ENCODE data around the gene SPATA22.

Gene SPATA22

DNA sequence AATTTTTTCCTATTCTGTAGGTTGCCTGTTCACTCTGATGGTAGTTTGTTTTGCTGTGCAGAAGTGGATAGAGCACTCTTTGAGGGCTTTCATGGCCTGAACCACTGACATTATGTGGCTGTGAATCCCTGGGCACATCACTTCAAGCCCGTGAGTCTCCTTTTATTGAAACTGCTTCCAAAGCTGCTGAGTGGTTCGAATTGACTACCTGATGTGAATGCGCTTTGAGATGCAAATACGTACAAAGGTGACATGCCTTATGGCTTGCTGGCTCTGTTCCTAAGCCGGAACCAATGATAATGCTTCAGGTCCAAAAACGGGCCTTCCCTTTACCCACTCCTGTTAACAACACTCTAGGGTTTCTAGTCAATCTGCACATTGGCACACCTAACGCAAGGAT, 38.5 kb upstream of the SPATA22 start:
- TF ChIP-seq, protein P1, sequence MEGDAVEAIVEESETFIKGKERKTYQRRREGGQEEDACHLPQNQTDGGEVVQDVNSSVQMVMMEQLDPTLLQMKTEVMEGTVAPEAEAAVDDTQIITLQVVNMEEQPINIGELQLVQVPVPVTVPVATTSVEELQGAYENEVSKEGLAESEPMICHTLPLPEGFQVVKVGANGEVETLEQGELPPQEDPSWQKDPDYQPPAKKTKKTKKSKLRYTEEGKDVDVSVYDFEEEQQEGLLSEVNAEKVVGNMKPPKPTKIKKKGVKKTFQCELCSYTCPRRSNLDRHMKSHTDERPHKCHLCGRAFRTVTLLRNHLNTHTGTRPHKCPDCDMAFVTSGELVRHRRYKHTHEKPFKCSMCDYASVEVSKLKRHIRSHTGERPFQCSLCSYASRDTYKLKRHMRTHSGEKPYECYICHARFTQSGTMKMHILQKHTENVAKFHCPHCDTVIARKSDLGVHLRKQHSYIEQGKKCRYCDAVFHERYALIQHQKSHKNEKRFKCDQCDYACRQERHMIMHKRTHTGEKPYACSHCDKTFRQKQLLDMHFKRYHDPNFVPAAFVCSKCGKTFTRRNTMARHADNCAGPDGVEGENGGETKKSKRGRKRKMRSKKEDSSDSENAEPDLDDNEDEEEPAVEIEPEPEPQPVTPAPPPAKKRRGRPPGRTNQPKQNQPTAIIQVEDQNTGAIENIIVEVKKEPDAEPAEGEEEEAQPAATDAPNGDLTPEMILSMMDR (IDR thresholded peaks at IDR 0.05; ENCODE audit: control extremely low read depth, extremely low read depth, low read depth, missing control alignments), result no peak
- ChIA-PET POLR2A (no interaction called here), CTCF (no interaction called here)

DNA sequence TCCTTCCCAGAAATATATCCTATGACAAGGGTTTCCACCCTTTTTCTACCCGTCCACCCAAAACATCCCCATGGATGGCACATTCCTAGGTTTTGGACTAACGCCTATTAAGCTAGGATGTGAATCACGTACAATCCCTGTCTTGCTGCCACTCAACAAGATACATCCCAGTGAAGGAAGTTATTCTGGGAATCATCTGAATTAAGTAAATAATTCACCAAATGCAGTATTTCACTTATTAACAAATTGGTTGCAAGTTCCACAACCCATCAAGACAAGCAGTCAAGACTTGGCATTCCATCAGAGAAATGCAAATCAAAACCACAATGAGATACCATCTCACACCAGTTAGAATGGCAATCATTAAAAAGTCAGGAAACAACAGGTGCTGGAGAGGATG, 36.2 kb upstream of the SPATA22 start:
- CTCF ChIA-PET, result no interaction called here
- no peak for DNase-seq (ENCODE audit: extremely low spot score)
- TF ChIP-seq, protein P1 (IDR thresholded peaks at IDR 0.05; ENCODE audit: control extremely low read depth, extremely low read depth, low read depth, missing control alignments), result no peak
- POLR2A ChIA-PET, result no interaction called here

More for the DNA sequence above, 38.5 kb upstream of the SPATA22 start:
- no peak for DNase-seq (ENCODE audit: extremely low spot score)

DNA sequence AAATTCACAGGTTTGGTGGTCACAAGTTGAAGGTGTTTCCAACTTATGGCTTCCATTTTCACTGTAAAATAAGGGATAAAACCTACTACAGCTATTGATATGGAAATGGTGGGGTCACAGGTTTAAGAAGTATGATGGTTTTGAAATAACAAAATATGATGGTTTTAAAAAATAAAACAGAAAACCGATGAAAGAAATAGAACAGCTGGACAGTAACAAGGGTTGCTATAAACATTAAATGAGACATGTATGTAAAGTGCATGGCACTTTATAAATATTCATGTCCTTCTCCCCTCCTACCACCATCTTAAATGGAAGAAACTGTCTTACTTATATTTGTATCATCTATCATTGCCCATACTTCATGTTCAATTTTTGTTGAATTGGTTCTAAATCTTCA, 35.5 kb upstream of the SPATA22 start:
- no peak for DNase-seq (ENCODE audit: extremely low spot score)
- POLR2A ChIA-PET, result no interaction called here
- CTCF ChIA-PET, result no interaction called here
- TF ChIP-seq, protein P1 (IDR thresholded peaks at IDR 0.05; ENCODE audit: control extremely low read depth, extremely low read depth, low read depth, missing control alignments), result no peak

DNA sequence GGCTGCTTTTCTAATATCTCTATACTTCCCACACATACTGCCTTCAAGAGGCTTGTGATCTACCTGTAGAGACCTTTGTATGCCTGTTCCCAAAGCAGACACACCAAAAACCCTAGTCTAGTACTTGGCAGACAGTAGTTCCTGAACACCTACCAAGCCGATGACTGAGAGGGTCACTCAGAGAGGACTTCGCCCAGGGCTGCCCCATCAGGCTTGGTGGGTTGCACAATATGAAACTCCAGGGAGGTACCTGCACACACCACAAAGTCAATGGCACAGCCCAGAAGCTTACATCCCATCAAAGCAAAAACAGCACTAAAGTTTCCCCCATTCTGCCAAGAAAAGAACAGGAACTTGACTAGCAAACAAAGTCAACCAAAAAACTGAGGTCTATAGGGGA, 34.4 kb upstream of the SPATA22 start:
- no peak for DNase-seq (ENCODE audit: extremely low spot score)
- TF ChIP-seq, protein P1 (IDR thresholded peaks at IDR 0.05; ENCODE audit: control extremely low read depth, extremely low read depth, low read depth, missing control alignments), result no peak
- ChIA-PET CTCF (no interaction called here), POLR2A (no interaction called here)

DNA sequence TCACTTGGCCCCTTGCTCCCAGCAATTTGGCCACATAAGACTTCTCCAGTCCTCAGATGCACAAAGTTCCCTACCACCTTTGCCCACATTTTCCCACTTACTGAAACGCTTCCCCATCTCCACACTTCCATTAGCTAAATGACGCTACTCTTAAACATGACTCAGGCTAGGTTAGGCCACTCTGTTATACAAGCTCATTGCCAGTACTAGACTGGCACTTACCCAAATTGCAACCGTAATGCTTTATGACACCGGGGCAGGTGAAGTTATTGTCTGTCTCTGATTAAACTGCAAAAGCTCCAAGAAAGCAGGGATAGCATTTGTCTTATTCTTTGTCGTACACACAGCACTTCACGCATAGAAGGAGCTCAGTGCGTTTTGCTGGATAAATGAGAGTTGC, 33.4 kb upstream of the SPATA22 start:
- CTCF ChIA-PET, result no interaction called here

DNA sequence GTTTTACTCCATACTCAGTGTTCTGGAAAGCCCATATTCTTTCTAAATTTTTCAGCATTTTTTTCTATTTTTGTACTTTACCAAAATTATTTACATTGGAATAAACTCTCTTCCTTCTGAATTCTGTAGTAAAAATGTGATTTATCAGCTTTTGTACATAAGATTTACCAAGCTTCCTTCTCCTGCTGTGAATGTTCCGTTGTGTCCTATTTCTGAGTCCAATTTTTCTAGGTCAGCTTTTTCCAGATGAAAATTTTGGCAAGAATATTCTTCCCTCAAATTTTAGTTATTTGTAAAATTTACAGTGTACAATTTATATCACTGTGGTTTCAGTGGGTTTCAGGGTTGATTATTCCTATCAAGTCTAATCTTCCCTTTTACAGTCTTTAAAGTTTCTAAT, 31.7 kb upstream of the SPATA22 start:
- CTCF ChIA-PET, result interaction anchor here (1.2 kb wide), 1 partner anchor 9 kb away, joined by 3 read pairs; no protein-coding TSS in a partner anchor
- no peak for DNase-seq (ENCODE audit: extremely low spot score)
- TF ChIP-seq, protein P1 (IDR thresholded peaks at IDR 0.05; ENCODE audit: control extremely low read depth, extremely low read depth, low read depth, missing control alignments), result no peak
- POLR2A ChIA-PET, result no interaction called here

More for the DNA sequence above, 33.4 kb upstream of the SPATA22 start:
- POLR2A ChIA-PET, result no interaction called here
- TF ChIP-seq, protein P1 (IDR thresholded peaks at IDR 0.05; ENCODE audit: control extremely low read depth, extremely low read depth, low read depth, missing control alignments), result no peak
- DNase-seq (ENCODE audit: extremely low spot score), result no peak

DNA sequence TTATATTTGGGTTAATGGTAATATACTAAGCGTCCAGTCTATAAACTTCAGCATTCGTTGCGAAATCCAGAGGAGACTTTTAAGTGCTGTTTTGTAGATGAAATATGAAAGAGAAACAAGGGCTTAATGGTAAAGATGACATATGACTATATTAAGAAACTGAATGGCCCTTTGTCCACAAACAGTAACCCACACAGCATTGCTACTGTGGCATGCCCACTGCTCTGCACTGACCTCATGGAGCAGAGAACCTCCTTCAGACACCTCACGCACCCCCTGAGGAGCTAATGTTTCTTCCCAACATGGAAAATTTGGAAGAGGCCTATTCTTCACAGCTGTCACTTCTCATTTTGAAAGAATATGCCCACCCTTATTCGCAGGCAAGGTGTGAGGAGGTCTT, 30.8 kb upstream of the SPATA22 start:
- POLR2A ChIA-PET, result no interaction called here
- DNase-seq (ENCODE audit: extremely low spot score), result no peak
- CTCF ChIA-PET, result interaction anchor here (1.2 kb wide), 1 partner anchor 10 kb away, joined by 3 read pairs; no protein-coding TSS in a partner anchor
- TF ChIP-seq, protein P1 (IDR thresholded peaks at IDR 0.05; ENCODE audit: control extremely low read depth, extremely low read depth, low read depth, missing control alignments), result no peak

Data from GM10248 (cell line).